ENCODE data around the gene GGACT.

Gene GGACT

DNA sequence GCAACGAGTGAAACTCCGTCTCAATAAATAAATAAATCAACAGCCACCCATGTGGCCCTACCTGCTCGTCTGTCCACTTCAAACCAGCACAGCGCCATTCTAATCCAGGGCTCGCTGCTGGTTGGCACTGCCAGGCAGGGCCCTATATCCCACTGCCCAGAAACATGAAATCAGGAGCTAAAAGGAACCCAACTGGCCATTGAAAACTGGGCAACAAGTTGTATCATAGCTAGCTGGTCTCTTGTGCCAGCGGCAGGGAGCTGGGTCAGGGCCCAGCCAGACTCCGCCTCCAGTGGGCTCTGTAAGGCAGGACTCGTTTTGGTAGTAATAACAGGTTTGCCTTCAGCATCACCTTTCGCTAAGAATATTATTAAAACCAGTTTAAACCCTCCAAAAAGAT is 39.3 kb downstream of the GGACT start:
- TF ChIP-seq, protein P1, sequence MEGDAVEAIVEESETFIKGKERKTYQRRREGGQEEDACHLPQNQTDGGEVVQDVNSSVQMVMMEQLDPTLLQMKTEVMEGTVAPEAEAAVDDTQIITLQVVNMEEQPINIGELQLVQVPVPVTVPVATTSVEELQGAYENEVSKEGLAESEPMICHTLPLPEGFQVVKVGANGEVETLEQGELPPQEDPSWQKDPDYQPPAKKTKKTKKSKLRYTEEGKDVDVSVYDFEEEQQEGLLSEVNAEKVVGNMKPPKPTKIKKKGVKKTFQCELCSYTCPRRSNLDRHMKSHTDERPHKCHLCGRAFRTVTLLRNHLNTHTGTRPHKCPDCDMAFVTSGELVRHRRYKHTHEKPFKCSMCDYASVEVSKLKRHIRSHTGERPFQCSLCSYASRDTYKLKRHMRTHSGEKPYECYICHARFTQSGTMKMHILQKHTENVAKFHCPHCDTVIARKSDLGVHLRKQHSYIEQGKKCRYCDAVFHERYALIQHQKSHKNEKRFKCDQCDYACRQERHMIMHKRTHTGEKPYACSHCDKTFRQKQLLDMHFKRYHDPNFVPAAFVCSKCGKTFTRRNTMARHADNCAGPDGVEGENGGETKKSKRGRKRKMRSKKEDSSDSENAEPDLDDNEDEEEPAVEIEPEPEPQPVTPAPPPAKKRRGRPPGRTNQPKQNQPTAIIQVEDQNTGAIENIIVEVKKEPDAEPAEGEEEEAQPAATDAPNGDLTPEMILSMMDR (IDR thresholded peaks at IDR 0.05; ENCODE audit: insufficient read depth, low read length, missing control alignments) = no peak

DNA sequence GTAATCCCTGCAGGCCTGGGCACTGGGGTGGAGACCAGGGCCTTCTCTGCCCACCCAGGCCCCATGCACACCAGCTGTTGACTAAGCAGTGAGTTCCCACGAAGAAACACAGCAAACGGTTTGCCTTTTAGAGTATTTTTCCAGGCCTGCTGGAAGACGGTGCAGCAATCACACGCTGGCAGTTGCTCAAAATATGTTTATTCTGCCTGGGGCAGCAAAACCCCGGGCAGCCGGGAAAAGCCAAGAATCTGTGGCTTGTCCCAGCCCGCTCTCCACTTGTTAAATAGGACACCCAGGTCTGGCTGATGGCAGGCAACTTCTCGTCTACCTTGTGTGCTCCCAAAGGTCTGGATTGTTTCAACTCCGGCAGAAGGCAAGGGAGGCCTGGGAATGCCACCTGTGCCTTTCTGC is 40.8 kb downstream of the GGACT start:
- TF ChIP-seq, protein P1 (IDR thresholded peaks at IDR 0.05; ENCODE audit: insufficient read depth, low read length, missing control alignments) = no peak
- H3K4me3 ChIP-seq (ENCODE audit: low read depth, low read length) = no peak overlapping the region
- POLR2A ChIA-PET = no interaction called here
- CTCF ChIA-PET = no interaction called here
- no peak for DNase-seq (ENCODE audit: low read depth, low spot score)

More for the DNA sequence above, 39.3 kb downstream of the GGACT start:
- H3K4me3 ChIP-seq (ENCODE audit: low read depth, low read length) = no peak overlapping the region
- CTCF ChIA-PET = no interaction called here
- no peak for DNase-seq (ENCODE audit: low read depth, low spot score)
- POLR2A ChIA-PET = no interaction called here

DNA sequence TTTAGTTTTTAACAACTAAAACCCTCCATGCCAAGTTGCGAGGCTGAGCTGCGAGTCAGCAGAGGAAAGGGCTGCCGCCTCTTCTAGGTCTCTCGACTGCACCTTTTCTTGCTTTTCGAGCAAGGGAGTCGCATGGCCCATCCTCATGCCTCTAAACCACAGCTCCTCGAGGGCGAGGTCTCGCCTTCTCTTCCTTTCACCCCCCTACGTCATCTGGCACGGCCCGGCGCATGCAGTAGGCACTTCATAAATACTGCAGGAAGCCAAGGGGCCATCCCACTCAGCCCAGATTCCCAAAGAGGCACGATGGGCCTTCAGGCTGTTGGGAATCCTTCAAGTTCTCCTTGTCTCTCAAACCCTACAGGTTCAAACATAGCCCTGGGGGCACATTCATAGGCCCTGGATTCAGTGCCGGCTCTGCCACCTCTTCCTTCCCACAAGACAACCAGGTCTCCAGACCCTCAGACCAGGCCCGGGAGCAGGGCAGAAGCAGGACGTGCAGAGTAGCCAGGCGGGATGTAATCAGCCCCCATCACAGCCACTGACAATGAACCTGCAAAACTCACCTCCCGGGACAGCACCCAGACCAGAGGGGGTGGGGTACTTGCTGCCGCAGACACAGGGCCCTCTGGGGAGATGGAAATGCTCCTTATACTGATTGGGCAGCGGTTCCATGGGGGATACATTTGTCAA is 41.7 kb downstream of the GGACT start:
- no peak for DNase-seq (ENCODE audit: low read depth, low spot score)
- ChIA-PET POLR2A (no interaction called here), CTCF (no interaction called here)
- TF ChIP-seq, protein P1 (IDR thresholded peaks at IDR 0.05; ENCODE audit: insufficient read depth, low read length, missing control alignments) = no peak
- H3K4me3 ChIP-seq (ENCODE audit: low read depth, low read length) = no peak overlapping the region

DNA sequence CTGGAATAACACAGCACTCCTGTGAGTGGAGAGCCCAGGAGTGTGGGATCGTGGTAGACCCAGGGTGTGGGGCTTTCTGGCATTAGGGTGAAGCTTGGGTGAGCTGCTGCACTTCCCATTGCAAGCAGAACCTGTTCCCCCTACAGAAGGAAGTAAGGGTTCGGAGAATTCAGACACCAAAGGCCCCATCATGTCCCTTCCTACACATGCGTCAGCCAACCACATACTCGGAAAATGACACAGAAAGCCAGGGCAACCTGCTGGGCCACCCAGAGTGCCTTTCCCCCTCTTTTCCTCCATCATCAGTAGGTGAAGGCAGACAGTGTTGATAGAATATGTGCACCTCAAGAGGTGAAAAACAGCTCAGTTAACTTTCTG is 42.9 kb downstream of the GGACT start:
- CTCF ChIA-PET = interaction anchor here (1.1 to 1.5 kb wide), 2 partner anchors 14 to 890 kb away, joined by 3 to 7 read pairs; no protein-coding TSS in a partner anchor
- no peak for DNase-seq (ENCODE audit: low read depth, low spot score)
- TF ChIP-seq, protein P1 (IDR thresholded peaks at IDR 0.05; ENCODE audit: insufficient read depth, low read length, missing control alignments) = no peak
- POLR2A ChIA-PET = no interaction called here
- H3K4me3 ChIP-seq (ENCODE audit: low read depth, low read length) = no peak overlapping the region

DNA sequence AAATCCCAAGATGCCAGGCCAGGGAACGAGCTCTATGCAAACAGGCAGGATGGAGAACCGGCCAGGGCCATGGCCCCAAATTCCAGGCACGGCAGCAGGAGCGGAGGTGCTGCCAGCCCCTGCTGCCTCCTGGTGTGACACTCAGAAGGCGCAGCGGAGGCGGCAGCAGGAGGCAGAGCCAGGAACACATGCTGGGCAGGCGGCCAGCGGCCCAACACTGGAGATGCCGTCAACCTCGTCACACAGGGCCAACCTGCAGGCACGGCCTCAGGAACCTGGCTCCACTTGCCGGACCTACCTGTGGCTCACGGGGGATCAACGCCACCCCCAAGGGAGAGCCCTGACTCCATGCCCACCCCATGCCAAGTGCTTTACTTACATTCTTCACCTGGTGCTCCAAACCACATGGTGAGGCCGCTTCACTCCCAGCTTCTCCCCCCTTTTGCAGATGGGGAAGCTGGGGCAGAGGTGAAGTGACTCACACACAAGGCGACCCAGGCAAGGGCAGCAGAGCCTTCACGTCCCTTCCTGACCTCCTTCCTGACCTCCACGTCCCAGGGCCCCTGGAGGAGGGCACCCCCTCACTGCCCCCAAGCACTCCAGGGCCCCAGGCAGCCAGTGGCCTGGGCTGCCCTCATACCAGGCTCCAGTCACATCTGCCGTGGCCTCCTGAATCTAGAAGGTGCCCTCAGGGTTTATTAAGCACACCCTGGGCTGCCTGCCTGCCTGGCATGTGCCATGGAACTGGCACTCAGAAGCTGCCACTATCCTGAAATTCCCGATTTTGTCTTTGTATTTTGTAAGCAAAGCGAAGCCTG is 43.5 kb downstream of the GGACT start:
- no peak for DNase-seq (ENCODE audit: low read depth, low spot score)
- no peak overlapping the region for H3K4me3 ChIP-seq (ENCODE audit: low read depth, low read length)
- TF ChIP-seq, protein P1 (IDR thresholded peaks at IDR 0.05; ENCODE audit: insufficient read depth, low read length, missing control alignments) = no peak
- ChIA-PET CTCF (interaction anchor here (1.1 to 1.5 kb wide), 2 partner anchors 14 to 889 kb away, joined by 3 to 7 read pairs; no protein-coding TSS in a partner anchor), POLR2A (no interaction called here)

DNA sequence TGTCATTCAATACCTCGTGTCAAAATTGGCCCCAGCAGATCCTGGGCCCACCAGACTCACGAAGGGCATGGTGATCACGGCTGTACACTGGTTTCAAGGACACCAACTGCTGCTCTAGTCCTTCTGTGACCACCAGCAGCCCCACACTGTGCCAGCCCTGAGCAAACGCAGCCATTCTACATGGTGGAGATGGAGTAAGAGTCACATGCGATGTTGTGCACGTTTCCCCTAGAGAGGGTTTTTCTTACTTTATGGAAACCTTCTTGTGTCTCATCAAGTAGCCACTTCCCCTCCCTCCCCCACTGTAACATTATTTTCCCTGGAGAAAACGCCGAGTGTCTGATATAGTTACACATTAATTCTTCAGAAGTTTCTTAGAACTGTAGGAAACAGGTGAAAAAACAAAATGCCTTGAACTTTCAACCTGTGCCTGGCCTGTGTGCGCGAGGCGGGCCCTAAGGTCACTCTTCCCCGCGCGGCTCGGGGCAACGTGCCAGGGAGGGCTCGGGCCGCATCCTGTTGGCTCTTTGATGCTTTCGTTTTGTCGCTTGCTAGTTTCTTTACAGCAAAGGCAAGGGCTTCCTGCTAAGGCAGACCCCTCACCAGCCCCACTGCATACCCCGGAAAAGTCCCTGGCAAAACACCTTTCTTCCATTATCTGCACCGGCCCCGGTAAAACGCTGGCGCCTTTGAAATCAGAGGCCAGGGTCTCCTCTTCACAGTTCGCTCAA is 44.6 kb downstream of the GGACT start:
- ChIA-PET CTCF (interaction anchor here (0.8 to 3.3 kb wide), 11 partner anchors 8 to 888 kb away, joined by 3 to 27 read pairs (median 7); no protein-coding TSS in a partner anchor), POLR2A (no interaction called here)
- TF ChIP-seq, protein P1 (IDR thresholded peaks at IDR 0.05; ENCODE audit: insufficient read depth, low read length, missing control alignments) = no peak
- DNase-seq (ENCODE audit: low read depth, low spot score) = no peak
- H3K4me3 ChIP-seq (ENCODE audit: low read depth, low read length) = no peak overlapping the region

All from AG04449 (cell line).